Neuronal stem cell (in vitro differentiated cells): Measurements from ENCODE around the gene TXNDC12. TPM values are rescaled to one million over a fixed set of nuclear protein-coding genes. Genes with fewer than 3 reads are reported as not detected.
A peak's percentile ranks its signal among the peaks of the same experiment; 100 is the strongest.

ENCODE experiments used
- DNase-seq: peaks from one replicate; pipeline ENCODE4 v3.0.0-alpha.2; 2013; ENCODE audit warnings: low spot score
- H2AFZ ChIP-seq: one replicate; pipeline ENCODE4 v1.6.1; 2013; ENCODE audit warnings: mild to moderate bottlenecking, low read length, inconsistent platforms
- H2AK5ac ChIP-seq: 2 replicates; pipeline ENCODE4 v1.6.1; 2013; ENCODE audit warnings: low read depth, mild to moderate bottlenecking, inconsistent platforms, low read length, moderate library complexity, mixed read lengths
- H2BK120ac ChIP-seq: 2 replicates; pipeline ENCODE4 v1.6.1; 2013; ENCODE audit warnings: low read depth, mild to moderate bottlenecking, inconsistent platforms, low read length, moderate library complexity, mixed read lengths
- H2BK12ac ChIP-seq: one replicate; pipeline ENCODE4 v1.6.1; 2013; ENCODE audit warnings: low read length, inconsistent platforms
- H2BK15ac ChIP-seq: 2 replicates; pipeline ENCODE4 v1.6.1; 2013; ENCODE audit warnings: mild to moderate bottlenecking, low read length, inconsistent platforms, mixed read lengths
- H2BK5ac ChIP-seq: one replicate; pipeline ENCODE4 v1.6.1; 2013; ENCODE audit warnings: inconsistent platforms, mild to moderate bottlenecking, low read length, moderate library complexity
- H3K14ac ChIP-seq: one replicate; pipeline ENCODE4 v1.6.1; 2013; ENCODE audit warnings: low read length, inconsistent platforms
- H3K18ac ChIP-seq: 2 replicates; pipeline ENCODE4 v1.6.1; 2013; ENCODE audit warnings: low read length, inconsistent platforms
- H3K23ac ChIP-seq: 2 replicates; pipeline ENCODE4 v1.6.1; 2013; ENCODE audit warnings: low read depth, mild to moderate bottlenecking, mixed read lengths, low read length, inconsistent platforms; ENCODE audit not compliant: poor library complexity
- H3K27ac ChIP-seq: replicated peaks from 3 replicates; pipeline ENCODE4 v1.5.1; 2013; ENCODE audit warnings: low read length, inconsistent platforms
- H3K27me3 ChIP-seq, 3 experiments: 2 replicates each; pipeline ENCODE4 v1.6.1; 2013; ENCODE audit warnings: low read length in 3 of 3, mild to moderate bottlenecking in 2 of 3, inconsistent platforms in 1 of 3, low read depth in 1 of 3, mixed read lengths in 1 of 3, moderate library complexity in 1 of 3; ENCODE audit not compliant: control insufficient read depth in 3 of 3, insufficient read depth in 3 of 3
- H3K36me3 ChIP-seq, 2 donors: replicated peaks in 1 of 2; 2 replicates each; pipeline ENCODE4 v1.6.1; 2013; ENCODE audit warnings: low read length in 2 of 2; ENCODE audit not compliant: control insufficient read depth in 2 of 2, insufficient read depth in 2 of 2
- H3K4ac ChIP-seq: 2 replicates; pipeline ENCODE4 v1.6.1; 2013; ENCODE audit warnings: inconsistent platforms, mild to moderate bottlenecking, low read length, moderate library complexity
- H3K4me1 ChIP-seq, 2 donors: 1 replicate in 1 of 2; 2 replicates in 1 of 2; pipeline ENCODE4 v1.6.1; 2013; ENCODE audit warnings: low read length in 2 of 2, low read depth in 1 of 2; ENCODE audit not compliant: control insufficient read depth in 2 of 2, insufficient read depth in 1 of 2
- H3K4me2 ChIP-seq: one replicate; pipeline ENCODE4 v1.6.1; 2013; ENCODE audit warnings: mild to moderate bottlenecking, low read length, inconsistent platforms; ENCODE audit not compliant: insufficient read depth, poor library complexity, severe bottlenecking
- H3K4me3 ChIP-seq, 2 donors: 2 replicates each; pipeline ENCODE4 v1.5.1; 2013; ENCODE audit warnings: low read length in 2 of 2, mild to moderate bottlenecking in 2 of 2, inconsistent platforms in 1 of 2, moderate library complexity in 1 of 2
- H3K79me1 ChIP-seq: one replicate; pipeline ENCODE4 v1.6.1; 2013; ENCODE audit warnings: low read depth, mild to moderate bottlenecking, inconsistent platforms, low read length, moderate library complexity
- H3K9ac ChIP-seq: one replicate; pipeline ENCODE4 v1.6.1; 2013; ENCODE audit warnings: mild to moderate bottlenecking, low read depth, low read length, inconsistent platforms; ENCODE audit not compliant: poor library complexity
- H3K9me3 ChIP-seq, 2 donors: replicated peaks in 1 of 2; 2 replicates each; pipeline versions ENCODE3 to v1.6.1; 2013; ENCODE audit warnings: low read length in 2 of 2, mild to moderate bottlenecking in 2 of 2, inconsistent platforms in 1 of 2, low read depth in 1 of 2, mixed read lengths in 1 of 2, moderate library complexity in 1 of 2; ENCODE audit not compliant: control insufficient read depth in 2 of 2, insufficient read depth in 1 of 2
- H4K8ac ChIP-seq: one replicate; pipeline ENCODE4 v1.6.1; 2013; ENCODE audit warnings: low read depth, mild to moderate bottlenecking, inconsistent platforms, low read length, moderate library complexity
- H4K91ac ChIP-seq: one replicate; pipeline ENCODE4 v1.6.1; 2013; ENCODE audit warnings: low read length, low read depth, mild to moderate bottlenecking, inconsistent platforms; ENCODE audit not compliant: poor library complexity
- WGBS, 2 donors: extraction: QIAGEN DNeasy Blood & Tissue Kit; methylation state at CpG; one replicate each; pipeline ENCODE4 v1.1.7; 2013; ENCODE audit warnings: missing lambda C conversion rate in 2 of 2, mixed read lengths in 1 of 2; ENCODE audit not compliant: insufficient read length in 2 of 2, insufficient replicate concordance in 1 of 2; ENCODE audit errors: extremely low coverage in 2 of 2; 5-methylcytosine and 5-hydroxymethylcytosine counted together
- polyA plus RNA-seq, 2 experiments: library from polyadenylated mRNA; stranded (reverse); fragments of 200-250 nt; gene quantifications; one replicate each; pipeline ENCODE4 v1.2.3, GENCODE V29; 2013

Gene TXNDC12
- 130 TPM for polyA plus RNA-seq (2013, experiment 1 of 2)
- 134 TPM for polyA plus RNA-seq (2013, experiment 2 of 2)

DNA sequence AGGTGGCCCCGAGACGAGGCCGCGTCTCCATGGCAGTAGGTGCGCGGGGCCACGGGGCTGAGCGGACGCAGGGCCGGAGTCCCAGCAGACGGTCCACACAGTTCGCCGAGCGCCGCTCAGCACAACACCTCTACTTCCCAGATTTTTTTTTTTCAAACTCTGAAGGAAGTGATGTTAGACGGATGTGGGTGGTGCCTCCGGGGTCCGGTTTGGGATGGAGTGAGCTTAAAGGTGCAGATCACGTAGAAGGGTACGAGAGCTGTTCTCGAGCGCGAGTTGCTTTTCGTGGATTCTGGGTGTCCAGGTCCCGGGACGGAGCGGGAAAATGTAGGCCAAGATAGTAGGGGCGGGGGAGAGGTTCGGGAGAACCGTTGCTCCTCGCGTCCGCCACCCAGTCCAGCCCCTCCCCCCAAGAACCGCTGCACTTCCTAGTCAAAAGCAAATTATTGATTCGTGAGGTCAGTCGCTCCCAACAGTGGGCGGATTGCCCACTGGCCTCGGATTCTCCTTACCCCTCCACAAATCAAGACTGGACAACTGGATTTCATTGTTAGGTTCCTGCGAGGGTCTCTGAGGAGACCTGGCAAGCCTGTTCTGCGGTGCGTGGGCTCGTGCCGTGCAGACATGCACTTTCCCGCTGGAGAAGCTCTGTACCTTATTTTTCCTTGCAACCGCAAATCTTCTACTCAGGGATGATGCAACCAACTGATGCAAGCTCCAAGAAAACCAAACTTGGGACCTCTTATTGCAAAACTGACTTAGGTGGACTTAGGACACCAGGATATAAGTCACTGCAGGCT lies at the start of gene TXNDC12:
TXNDC12 (minus strand) TSS at position 126 of the 800 bp plus-strand sequence; CDS start at position 31, 95 bp downstream.
- Histone ChIP-seq H3K9ac (peak within 1 kb of the TSS; percentile 97), H3K4me1 (peaks cover 3 to 9% of the 10 kb centered on the region in 2 donors), H2BK120ac (no peak within 1 kb of the TSS), H2BK5ac (peak within 1 kb of the TSS; percentile 30), H3K14ac (no peak within 1 kb of the TSS), H4K8ac (no peak within 1 kb of the TSS), H3K4ac (no peak within 1 kb of the TSS), H4K91ac (no peak within 1 kb of the TSS), H3K27me3 (no peaks in the 10 kb centered on the region), H3K79me1 (no peaks in the 10 kb centered on the region), H3K4me2 (peak within 1 kb of the TSS; percentile 69), H3K23ac (peak within 1 kb of the TSS; percentile 87), H3K36me3 (peaks cover 1 to 57% of the 10 kb centered on the region in 2 donors), H3K9me3 (no peaks in the 10 kb centered on the region), H2BK12ac (no peak within 1 kb of the TSS), H2AFZ (peak within 1 kb of the TSS; percentile 87), H2BK15ac (no peak within 1 kb of the TSS), H3K18ac (peak within 1 kb of the TSS; percentile 85), H2AK5ac (no peak within 1 kb of the TSS), H3K27ac (peak within 1 kb of the TSS; percentile 89), H3K4me3 (peak within 1 kb of the TSS; percentile 71 to 91)
- DNase-seq, result peak; percentile 78
- whole genome bisulfite sequencing, 2 donors, result no CpG with 5 or more reads among the region's 45 CpGs

DNA sequence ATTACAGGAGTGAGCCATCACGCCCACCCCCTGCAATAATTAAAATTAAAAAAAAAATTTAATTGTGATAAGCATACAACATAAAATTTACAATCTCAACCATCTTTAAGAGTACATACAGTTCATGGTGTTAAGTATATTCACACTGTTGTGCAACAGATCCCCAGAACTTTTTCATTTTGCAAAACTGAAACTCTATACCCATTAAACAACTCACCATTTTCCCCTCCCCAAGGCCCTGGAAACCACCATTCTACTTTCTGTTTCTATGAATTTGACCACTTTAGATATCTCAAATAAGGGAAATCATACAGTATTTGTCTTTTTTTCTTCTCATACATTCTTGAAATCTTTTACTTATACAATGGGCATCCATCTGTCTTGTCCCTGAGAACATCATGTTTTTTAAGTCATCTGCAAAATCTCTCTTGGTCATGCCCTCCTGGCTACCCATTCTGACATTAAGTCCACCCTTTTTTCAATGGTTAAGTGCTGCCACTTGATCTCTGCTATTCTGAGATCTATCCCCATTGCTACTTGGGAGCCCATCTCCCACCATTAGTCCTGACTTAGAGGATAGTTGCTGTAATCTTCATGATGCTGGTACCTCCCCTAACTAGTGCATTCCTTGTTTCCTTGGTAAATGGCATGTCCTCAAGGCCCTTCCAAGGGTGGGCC lies 47.5 kb upstream of the TXNDC12 start:
- H3K23ac ChIP-seq, result no peak overlapping the region
- no peak for DNase-seq
- H3K79me1 ChIP-seq, result no peaks in the 10 kb centered on the region
- no peak overlapping the region for H2BK15ac ChIP-seq
- H3K9me3 ChIP-seq, result no peaks in the 10 kb centered on the region
- no peak overlapping the region for H2BK12ac ChIP-seq
- no peak overlapping the region for H3K4me2 ChIP-seq
- no peak overlapping the region for H3K4ac ChIP-seq
- no peak overlapping the region for H2BK120ac ChIP-seq
- H2AK5ac ChIP-seq, result no peak overlapping the region
- no peak overlapping the region for H3K9ac ChIP-seq
- H3K4me3 ChIP-seq, result no peak overlapping the region
- H2AFZ ChIP-seq, result no peak overlapping the region
- no CpG with 5 or more reads among the region's 1 CpG for WGBS, 2 donors
- no peak overlapping the region for H2BK5ac ChIP-seq
- no peak overlapping the region for H3K27ac ChIP-seq
- no peak overlapping the region for H3K18ac ChIP-seq
- peaks cover 3 to 6% of the 10 kb centered on the region in 2 donors for H3K4me1 ChIP-seq
- H3K27me3 ChIP-seq, result peaks cover 0 to 21% (median 0%) of the 10 kb centered on the region in 3 experiments
- H3K14ac ChIP-seq, result no peak overlapping the region
- H4K91ac ChIP-seq, result no peak overlapping the region
- H4K8ac ChIP-seq, result no peak overlapping the region
- H3K36me3 ChIP-seq, result no peaks in the 10 kb centered on the region

DNA sequence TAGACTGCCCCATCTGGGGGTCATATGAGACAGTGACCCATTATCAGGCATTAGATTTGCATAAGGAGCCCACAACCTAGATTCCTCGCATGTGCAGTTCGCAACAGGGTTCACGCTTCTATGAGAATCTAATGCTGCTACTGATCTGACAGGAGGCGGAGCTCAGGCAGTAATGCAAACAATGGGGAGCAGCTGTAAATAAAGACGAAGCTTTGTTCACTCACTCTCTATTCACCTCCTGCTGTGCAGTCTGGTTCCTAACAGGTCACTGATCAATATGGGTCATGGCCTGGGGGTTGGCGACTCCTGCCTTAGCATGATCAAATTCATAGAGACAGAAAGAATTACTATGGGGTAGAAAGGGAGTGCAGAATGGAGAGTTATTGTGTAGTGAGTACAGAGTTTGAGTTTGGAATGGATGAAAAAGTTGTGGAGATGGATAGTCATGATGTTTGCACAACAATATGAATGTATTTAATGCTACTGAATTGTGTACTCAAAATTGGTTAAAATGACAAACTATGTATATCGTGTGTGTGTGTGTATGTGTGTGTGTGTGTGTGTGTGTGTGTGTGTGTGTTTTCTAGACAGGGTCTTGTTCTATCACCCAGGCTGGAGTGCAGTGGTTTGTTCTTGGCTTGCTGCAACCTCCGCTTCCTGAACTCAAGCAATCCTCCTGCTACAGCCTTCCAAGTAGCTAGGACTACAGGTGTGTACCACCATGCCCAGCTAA lies 43.3 kb upstream of the TXNDC12 start:
- Histone ChIP-seq H2BK120ac (no peak overlapping the region), H3K27ac (no peak overlapping the region)

More for the DNA sequence above, 43.3 kb upstream of the TXNDC12 start:
- H2BK5ac ChIP-seq, result no peak overlapping the region
- no peak overlapping the region for H3K4me3 ChIP-seq
- H4K8ac ChIP-seq, result no peak overlapping the region
- H3K27me3 ChIP-seq, result peaks cover 0 to 20% (median 0%) of the 10 kb centered on the region in 3 experiments
- peaks cover 3 to 6% of the 10 kb centered on the region in 2 donors for H3K4me1 ChIP-seq
- no peak overlapping the region for H2BK15ac ChIP-seq
- no peak overlapping the region for H4K91ac ChIP-seq
- no peaks in the 10 kb centered on the region for H3K9me3 ChIP-seq
- no peak overlapping the region for H2AFZ ChIP-seq
- no peak overlapping the region for H3K9ac ChIP-seq
- H2BK12ac ChIP-seq, result no peak overlapping the region
- no peak overlapping the region for H2AK5ac ChIP-seq
- no CpG with 5 or more reads among the region's 8 CpGs for WGBS, 2 donors
- H3K23ac ChIP-seq, result no peak overlapping the region
- peak overlapping the region; percentile 13 for H3K4me2 ChIP-seq
- H3K18ac ChIP-seq, result no peak overlapping the region
- H3K14ac ChIP-seq, result no peak overlapping the region
- H3K79me1 ChIP-seq, result no peaks in the 10 kb centered on the region
- no peaks in the 10 kb centered on the region for H3K36me3 ChIP-seq
- peak; percentile 67 for DNase-seq
- H3K4ac ChIP-seq, result no peak overlapping the region
